Gastrocnemius medialis (tissue), 4 donors: Measurements from ENCODE around the gene TRHDE. TPM values are rescaled to one million over a fixed set of nuclear protein-coding genes. Genes with fewer than 3 reads are reported as not detected.

Experiments used
- ATAC-seq, 2 donors: fragments of 150-250 bp; one replicate each; pipeline ENCODE4 v1.9.1; 2016
- DNase-seq, 2 donors: peaks; one replicate each; pipeline ENCODE4 v3.0.0-alpha.2; 2019
- H3K27ac ChIP-seq, 4 donors: fragments of 200-600 bp; sonication (generic); 1 replicate in 1 of 4; 2 replicates in 3 of 4; pipeline ENCODE4 v1.5.1; 2016 to 2018; ENCODE audit warnings: mild to moderate bottlenecking in 2 of 4, moderate library complexity in 1 of 4
- H3K27me3 ChIP-seq, 3 donors: fragments of 200-600 bp; sonication (generic) in 2 of 3; 1 replicate in 1 of 3; 2 replicates in 2 of 3; pipeline versions ENCODE4 v1.5.1 to v1.6.0; 2016 to 2019; ENCODE audit warnings: mild to moderate bottlenecking in 1 of 3, moderate library complexity in 1 of 3
- H3K36me3 ChIP-seq, 2 donors: fragments of 200-600 bp; sonication (generic) in 1 of 2; one replicate each; pipeline ENCODE4 v1.5.1; 2017 to 2018
- H3K4me1 ChIP-seq, 2 donors: fragments of 200-600 bp; sonication (generic) in 1 of 2; one replicate each; pipeline ENCODE4 v1.5.1; 2016 to 2017; ENCODE audit warnings: mild to moderate bottlenecking in 2 of 2
- H3K4me3 ChIP-seq, 4 donors: fragments of 200-600 bp; sonication (generic) in 3 of 4; 1 replicate in 1 of 4; 2 replicates in 3 of 4; pipeline ENCODE4 v1.5.1; 2016 to 2019; ENCODE audit warnings: mild to moderate bottlenecking in 2 of 4
- H3K9me3 ChIP-seq, 3 donors: fragments of 200-600 bp; sonication (generic) in 2 of 3; 1 replicate in 1 of 3; 2 replicates in 2 of 3; pipeline ENCODE4 v1.5.1; 2016 to 2019
- CTCF ChIP-seq, 5 experiments: fragments of 450-650 bp in 3 of 5; fragments of 200-600 bp in 2 of 5; sonication (generic) in 2 of 5; IDR thresholded peaks in 4 of 5; conservative IDR thresholded peaks in 1 of 5; 1 replicate in 4 of 5; 2 replicates in 1 of 5; pipeline ENCODE4 v1.5.1; 2016 to 2019; ENCODE audit warnings: antibody characterized with exemption in 5 of 5, mild to moderate bottlenecking in 3 of 5, moderate library complexity in 3 of 5
- POLR2A ChIP-seq, 2 donors: fragments of 450-650 bp; IDR thresholded peaks; one replicate each; pipeline ENCODE4 v1.6.1; 2017; ENCODE audit warnings: antibody characterized with exemption in 2 of 2, mild to moderate bottlenecking in 2 of 2, moderate library complexity in 2 of 2
- in situ Hi-C, 4 donors: fragments of 200-750 bp; cut with MboI; loops; one replicate each; pipeline versions ENCODE4 v1.15.0 to v1.8.0; 2017; ENCODE audit warnings: low sequenced_read_pairs in 4 of 4
- intact Hi-C: fragments of 100-400 bp; cut with DNase I; formaldehyde crosslinking; loops from one replicate; pipeline ENCODE4 v1.15.1; 2023; ENCODE audit warnings: low total_unique reads
- total RNA-seq, 4 donors: library from RNA; depleted of rRNA; stranded (reverse); fragments of >200 nt; gene quantifications; one replicate each; pipeline versions ENCODE4 v1.1.0 to v1.2.3, GENCODE V29; 2016

Gene TRHDE
- total RNA-seq, 4 donors from 2014 or later: 0.17 to 3.4 (median 0.88) TPM

- no peaks in the 10 kb centered on the region for H3K36me3 ChIP-seq
- H3K27me3 ChIP-seq: no peaks in the 10 kb centered on the region
- no peaks in the 10 kb centered on the region for H3K9me3 ChIP-seq
- in situ Hi-C loops: no loop called here
- intact Hi-C loops: no loop called here
- no peak for TF ChIP-seq POLR2A (IDR thresholded peaks at IDR 0.05)
- no peak overlapping the region for H3K27ac ChIP-seq
- ATAC-seq (no peak), DNase-seq (no peak)
- no peak overlapping the region for H3K4me3 ChIP-seq
- peaks cover 10 to 15% of the 10 kb centered on the region in 2 donors for H3K4me1 ChIP-seq
These were observed 65.8 kb downstream of the TRHDE start for GRCh38 chr12:72337946-72338345.

GRCh38 chr12:72338437-72338836 is 66.3 kb downstream of the TRHDE start:
- intact Hi-C loops: no loop called here
- Histone ChIP-seq H3K9me3 (no peaks in the 10 kb centered on the region), H3K27me3 (no peaks in the 10 kb centered on the region), H3K27ac (no peak overlapping the region), H3K36me3 (no peaks in the 10 kb centered on the region), H3K4me3 (no peak overlapping the region), H3K4me1 (peaks cover 10 to 15% of the 10 kb centered on the region in 2 donors)
- DNase-seq (no peak), ATAC-seq (no peak)
- TF ChIP-seq POLR2A (IDR thresholded peaks at IDR 0.05) (no peak), CTCF (IDR thresholded peaks at IDR 0.05 in 4 of 5, conservative IDR thresholded peaks at IDR 0.05 in 1 of 5) (no peak)
- in situ Hi-C loops: no loop called here

GRCh38 chr12:72346363-72346944 is 74.3 kb downstream of the TRHDE start:
- intact Hi-C loops (no loop called here), in situ Hi-C loops (no loop called here)
- no peaks in the 10 kb centered on the region for H3K27me3 ChIP-seq
- no peaks in the 10 kb centered on the region for H3K4me1 ChIP-seq
- TF ChIP-seq POLR2A (IDR thresholded peaks at IDR 0.05) (no peak), CTCF (IDR thresholded peaks at IDR 0.05 in 4 of 5, conservative IDR thresholded peaks at IDR 0.05 in 1 of 5) (peak in 3 of 5 experiments; percentile 34 to 48 (median 42))
- no peak overlapping the region for H3K4me3 ChIP-seq
- no peaks in the 10 kb centered on the region for H3K9me3 ChIP-seq
- peak; percentile 75 to 80 for ATAC-seq
- peak; percentile 6 to 24 for DNase-seq
- H3K27ac ChIP-seq: no peak overlapping the region
- H3K36me3 ChIP-seq: no peaks in the 10 kb centered on the region

- ATAC-seq: no peak
- intact Hi-C loops (no loop called here), in situ Hi-C loops (no loop called here)
These were observed 77.3 kb downstream of the TRHDE start for GRCh38 chr12:72349491-72349890.

GRCh38 chr12:72359416-72359815 is 87.2 kb downstream of the TRHDE start:
- H3K27me3 ChIP-seq: no peaks in the 10 kb centered on the region
- intact Hi-C loops (no loop called here), in situ Hi-C loops (no loop called here)
- ATAC-seq (no peak), DNase-seq (no peak)
- H3K4me1 ChIP-seq: no peaks in the 10 kb centered on the region
- no peaks in the 10 kb centered on the region for H3K9me3 ChIP-seq
- H3K4me3 ChIP-seq: no peak overlapping the region
- no peaks in the 10 kb centered on the region for H3K36me3 ChIP-seq
- TF ChIP-seq POLR2A (IDR thresholded peaks at IDR 0.05) (no peak), CTCF (IDR thresholded peaks at IDR 0.05 in 4 of 5, conservative IDR thresholded peaks at IDR 0.05 in 1 of 5) (no peak)
- no peak overlapping the region for H3K27ac ChIP-seq

More at GRCh38 chr12:72349491-72349890, 77.3 kb downstream of the TRHDE start:
- DNase-seq: no peak
- no peak overlapping the region for H3K27ac ChIP-seq
- H3K4me1 ChIP-seq: no peaks in the 10 kb centered on the region
- no peaks in the 10 kb centered on the region for H3K9me3 ChIP-seq
- TF ChIP-seq POLR2A (IDR thresholded peaks at IDR 0.05) (no peak), CTCF (IDR thresholded peaks at IDR 0.05 in 4 of 5, conservative IDR thresholded peaks at IDR 0.05 in 1 of 5) (no peak)
- no peaks in the 10 kb centered on the region for H3K36me3 ChIP-seq
- H3K27me3 ChIP-seq: no peaks in the 10 kb centered on the region
- H3K4me3 ChIP-seq: no peak overlapping the region
